ENCODE results near the gene MGRN1.
A peak's percentile ranks its signal among the peaks of the same experiment; 100 is the strongest.

Gene MGRN1

DNA sequence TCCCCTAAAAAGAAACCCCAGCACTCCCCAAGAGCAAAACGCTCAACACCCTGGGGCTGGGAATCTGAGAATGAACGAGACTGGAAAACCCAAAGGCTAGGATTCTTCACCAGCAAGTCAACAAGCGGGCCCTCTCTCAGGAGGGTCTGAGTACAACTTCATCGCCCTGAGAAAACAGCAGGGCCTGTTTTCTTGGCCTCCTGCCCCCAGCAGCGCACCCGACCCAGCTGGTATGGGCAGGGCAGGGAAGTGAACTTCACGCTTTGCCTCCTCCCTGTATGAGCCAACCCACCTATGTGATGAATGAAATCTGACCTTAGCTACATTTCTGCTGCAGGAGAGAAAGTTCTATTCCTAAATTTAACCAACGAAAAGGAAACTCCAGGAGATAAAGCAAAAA lies 79.9 kb downstream of the MGRN1 start:
- peak overlapping the region; percentile 3; the same call in 1 of the 2 replicates for H3K27ac ChIP-seq
- DNase-seq (ENCODE audit: low spot score): no peak
- ChIA-PET CTCF (no interaction called here), POLR2A (ENCODE audit: low non-redundant PET) (no interaction called here)
- TF ChIP-seq, protein P1, sequence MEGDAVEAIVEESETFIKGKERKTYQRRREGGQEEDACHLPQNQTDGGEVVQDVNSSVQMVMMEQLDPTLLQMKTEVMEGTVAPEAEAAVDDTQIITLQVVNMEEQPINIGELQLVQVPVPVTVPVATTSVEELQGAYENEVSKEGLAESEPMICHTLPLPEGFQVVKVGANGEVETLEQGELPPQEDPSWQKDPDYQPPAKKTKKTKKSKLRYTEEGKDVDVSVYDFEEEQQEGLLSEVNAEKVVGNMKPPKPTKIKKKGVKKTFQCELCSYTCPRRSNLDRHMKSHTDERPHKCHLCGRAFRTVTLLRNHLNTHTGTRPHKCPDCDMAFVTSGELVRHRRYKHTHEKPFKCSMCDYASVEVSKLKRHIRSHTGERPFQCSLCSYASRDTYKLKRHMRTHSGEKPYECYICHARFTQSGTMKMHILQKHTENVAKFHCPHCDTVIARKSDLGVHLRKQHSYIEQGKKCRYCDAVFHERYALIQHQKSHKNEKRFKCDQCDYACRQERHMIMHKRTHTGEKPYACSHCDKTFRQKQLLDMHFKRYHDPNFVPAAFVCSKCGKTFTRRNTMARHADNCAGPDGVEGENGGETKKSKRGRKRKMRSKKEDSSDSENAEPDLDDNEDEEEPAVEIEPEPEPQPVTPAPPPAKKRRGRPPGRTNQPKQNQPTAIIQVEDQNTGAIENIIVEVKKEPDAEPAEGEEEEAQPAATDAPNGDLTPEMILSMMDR (conservative IDR thresholded peaks at IDR 0.05; ENCODE audit: low read depth): no peak

DNA sequence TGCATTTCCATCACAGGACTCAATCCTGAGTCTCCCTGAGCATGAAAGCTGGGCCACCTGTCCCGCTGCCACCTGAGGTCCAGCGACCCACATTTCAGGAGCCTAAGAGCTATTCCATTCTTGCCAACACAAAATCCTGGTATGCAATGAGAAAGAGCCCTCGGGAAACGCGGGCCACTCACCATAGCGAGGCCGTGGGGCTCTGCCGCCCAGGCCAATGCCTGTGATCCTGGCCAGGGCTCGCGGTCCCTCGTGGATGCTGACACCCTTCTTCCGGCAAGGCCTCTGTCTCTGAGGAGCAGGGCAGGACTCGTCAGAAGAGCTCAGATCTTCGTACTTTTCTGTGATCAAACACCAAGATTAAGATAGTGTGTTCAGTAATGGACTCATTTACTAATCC lies 80.3 kb downstream of the MGRN1 start:
- TF ChIP-seq, protein P1 (conservative IDR thresholded peaks at IDR 0.05; ENCODE audit: low read depth): no peak
- DNase-seq (ENCODE audit: low spot score): no peak
- POLR2A ChIA-PET (ENCODE audit: low non-redundant PET): no interaction called here
- CTCF ChIA-PET: interaction anchor here (0.8 kb wide), 1 partner anchor 119 kb away, joined by 3 read pairs; no protein-coding TSS in a partner anchor
- peak overlapping the region; percentile 3; the same call in 1 of the 2 replicates for H3K27ac ChIP-seq

DNA sequence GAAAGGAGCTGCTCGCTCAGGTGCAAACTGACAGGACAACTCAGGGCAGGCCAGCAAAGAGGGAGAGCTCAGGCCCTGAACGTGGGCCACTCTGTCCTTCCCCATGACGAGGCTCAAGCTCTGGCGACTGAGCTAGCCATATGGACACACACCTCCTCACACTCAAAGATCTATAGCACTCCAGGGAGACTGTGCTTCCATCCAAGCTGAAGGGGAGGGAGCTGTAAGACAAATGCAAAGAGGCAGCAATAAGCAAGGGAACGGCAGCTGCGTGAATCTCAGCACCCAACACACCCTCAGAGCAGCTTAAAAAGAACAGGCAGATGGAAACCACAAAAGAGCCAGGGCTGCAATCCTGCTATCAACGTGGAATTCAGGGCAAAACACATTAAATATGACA lies 82.2 kb downstream of the MGRN1 start:
- no peak overlapping the region for H3K27ac ChIP-seq
- ChIA-PET CTCF (no interaction called here), POLR2A (ENCODE audit: low non-redundant PET) (interaction anchor here (0.7 kb wide), 1 partner anchor 236 kb away, joined by 5 read pairs; no protein-coding TSS in a partner anchor)
- TF ChIP-seq, protein P1 (conservative IDR thresholded peaks at IDR 0.05; ENCODE audit: low read depth): no peak
- no peak for DNase-seq (ENCODE audit: low spot score)

DNA sequence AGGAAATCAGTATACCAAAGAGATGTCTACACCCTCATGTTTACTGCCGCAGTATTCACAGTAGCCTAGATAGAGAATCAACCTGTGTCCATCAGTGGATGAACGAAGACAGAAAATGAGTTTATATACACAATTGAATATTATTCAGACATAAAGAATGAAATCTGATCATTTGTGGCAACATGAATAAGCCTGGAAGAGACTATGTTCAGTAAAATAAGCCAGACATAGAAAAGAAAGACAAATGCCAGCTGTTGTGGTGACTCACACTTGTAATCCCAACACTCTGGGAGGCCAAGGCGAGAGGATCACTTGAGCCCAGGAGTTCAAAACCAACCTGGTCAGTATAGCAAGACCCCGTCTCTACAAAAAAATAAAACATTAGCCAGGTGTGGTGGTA lies 84.9 kb downstream of the MGRN1 start:
- TF ChIP-seq, protein P1 (conservative IDR thresholded peaks at IDR 0.05; ENCODE audit: low read depth): no peak
- CTCF ChIA-PET: no interaction called here
- no peak overlapping the region for H3K27ac ChIP-seq
- POLR2A ChIA-PET (ENCODE audit: low non-redundant PET): no interaction called here
- no peak for DNase-seq (ENCODE audit: low spot score)

DNA sequence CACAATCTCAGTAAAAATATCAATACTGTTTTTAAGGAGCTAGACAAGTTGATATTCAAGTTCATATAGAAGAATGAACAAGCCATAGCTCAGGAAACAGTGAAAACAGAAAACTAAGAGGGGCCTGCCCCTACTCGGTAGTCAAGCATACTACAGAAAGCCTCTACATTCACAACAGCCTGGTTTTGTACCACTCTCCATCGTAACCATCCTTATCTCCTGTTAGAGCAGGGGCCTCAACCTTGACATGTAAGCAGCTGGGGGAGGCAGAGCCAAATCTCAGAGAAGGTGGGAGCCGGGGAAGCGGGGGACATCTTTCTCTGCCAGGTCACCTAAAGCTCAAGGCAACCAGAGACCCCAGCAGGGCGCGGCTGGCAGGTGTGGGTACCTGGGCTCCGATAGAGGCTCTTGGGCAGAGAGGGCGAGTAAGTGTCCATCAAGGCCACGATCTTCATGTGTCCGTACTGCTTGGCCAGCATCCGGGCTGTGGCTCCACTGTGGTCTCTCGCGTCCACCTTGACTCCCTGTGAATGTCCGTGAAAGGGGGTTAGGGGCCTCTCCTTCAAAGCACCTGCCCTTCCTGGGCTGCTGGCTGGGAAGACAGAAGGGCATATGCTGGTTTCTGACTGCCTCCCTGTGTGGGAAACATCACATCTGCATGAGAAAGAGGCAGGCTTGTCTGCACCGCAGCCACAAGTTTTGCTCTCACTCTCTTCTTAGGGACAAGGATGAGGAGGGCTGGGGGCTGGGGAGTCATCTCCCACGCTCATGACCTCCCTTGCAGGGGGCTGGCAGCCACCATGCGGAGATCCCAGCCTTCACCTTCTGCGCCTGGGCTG lies 89.3 kb downstream of the MGRN1 start:
- ChIA-PET CTCF (interaction anchor here (0.9 kb wide), 1 partner anchor 18 kb away, joined by 5 read pairs; no protein-coding TSS in a partner anchor), POLR2A (ENCODE audit: low non-redundant PET) (no interaction called here)
- no peak for DNase-seq (ENCODE audit: low spot score)
- TF ChIP-seq, protein P1 (conservative IDR thresholded peaks at IDR 0.05; ENCODE audit: low read depth): no peak
- H3K27ac ChIP-seq: no peak overlapping the region

DNA sequence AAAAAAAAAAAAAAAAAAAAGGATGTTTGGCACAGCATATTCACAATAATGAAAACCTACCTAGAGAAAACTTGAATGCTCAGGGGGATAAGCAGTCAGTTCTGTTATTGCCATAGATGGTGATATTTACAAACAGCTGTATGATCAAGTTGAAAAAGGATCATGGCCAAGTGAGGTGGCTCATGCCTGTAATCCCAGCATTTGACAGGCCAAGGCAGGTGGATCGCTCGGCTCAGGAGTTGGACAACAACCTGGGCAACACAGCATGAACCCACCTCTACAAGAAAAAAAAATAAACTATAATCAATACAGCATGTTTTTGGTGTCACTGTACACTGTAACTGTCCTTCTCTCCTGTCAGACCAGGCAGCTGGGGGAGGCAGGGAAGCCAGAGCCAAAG lies 90.4 kb downstream of the MGRN1 start:
- DNase-seq (ENCODE audit: low spot score): no peak
- TF ChIP-seq, protein P1 (conservative IDR thresholded peaks at IDR 0.05; ENCODE audit: low read depth): no peak
- no peak overlapping the region for H3K27ac ChIP-seq
- CTCF ChIA-PET: no interaction called here
- POLR2A ChIA-PET (ENCODE audit: low non-redundant PET): interaction anchor here (0.7 kb wide), 1 partner anchor 18 kb away, joined by 6 read pairs; no protein-coding TSS in a partner anchor
